HG03469 (cell line): ENCODE measurements around the gene LYRM4.

ENCODE experiments used
- ATAC-seq: cut with Tn5 transposase; IDR thresholded peaks from one replicate; pipeline ENCODE4 v1.9.1; 2021; ENCODE audit warnings: mild to moderate bottlenecking, moderate library complexity, moderate number of reproducible peaks; ENCODE audit not compliant: unreplicated experiment

The LYRM4 gene

DNA sequence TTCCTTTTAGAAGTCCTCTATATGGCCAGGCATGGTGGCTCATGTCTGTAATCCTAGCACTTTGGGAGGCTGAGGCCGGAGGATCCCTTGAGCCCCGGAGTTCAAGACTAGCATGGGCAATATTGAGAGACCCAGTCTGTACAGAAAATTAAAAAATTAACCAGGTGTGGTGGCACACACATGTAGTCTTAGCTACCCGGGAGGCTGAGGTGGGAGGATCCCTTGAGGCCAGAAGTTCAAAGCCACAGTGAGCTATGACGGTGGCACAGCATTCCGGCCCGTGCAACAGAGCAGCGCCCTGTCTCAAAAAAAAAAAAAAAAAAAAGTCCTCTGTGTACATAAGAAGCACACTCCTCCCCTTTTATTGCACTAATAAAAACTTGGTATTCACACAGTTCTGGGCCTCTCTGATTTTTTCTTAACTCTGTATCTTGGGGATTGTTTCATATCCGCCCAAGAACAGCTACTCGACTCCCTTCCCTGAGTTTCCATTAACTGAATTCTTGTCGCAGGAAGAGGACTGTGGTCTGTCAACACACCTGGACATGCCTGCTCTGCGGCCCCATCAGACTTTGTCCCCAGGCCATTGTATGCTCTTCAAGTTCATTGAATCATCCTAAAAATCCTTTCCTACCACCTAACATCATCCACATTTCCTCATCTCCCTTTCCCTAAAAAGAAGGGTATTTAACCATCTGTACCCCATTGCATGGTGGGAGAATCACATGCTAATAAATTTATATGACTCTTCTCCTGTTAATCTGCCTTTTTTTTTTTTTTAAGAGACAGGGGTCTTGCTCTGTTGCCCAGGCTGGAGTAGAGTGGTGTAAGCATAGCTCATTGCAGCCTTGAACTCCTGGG, 201.5 kb downstream of the LYRM4 start:
- ATAC-seq: no peak
